K562 (cell line): ENCODE results near the gene SCPEP1. TPM values are rescaled to one million over a fixed set of nuclear protein-coding genes. Genes with fewer than 3 reads are reported as not detected.
"Not testable (repeated sequence)": the region's sequence is repeated elsewhere in the genome, so short reads cannot be mapped to it uniquely, and the experiment has no call there.

Source experiments
- ATAC-seq: fragments of 200-7000 bp; cut with Tn5 transposase; 3 replicates; pipeline ENCODE4 v1.9.1; 2020; ENCODE audit warnings: moderate library complexity
- BruUV-seq: library from RNA; stranded (reverse); fragments of 400-500 nt; replicated peaks from 2 replicates; lab custom pipeline; 2021; lab: Mats Ljungman, UMichigan
- CTCF ChIA-PET: fragments of 300-600 bp; formaldehyde crosslinking; extraction: SDS; loops from one replicate; lab custom pipeline; 2021; ENCODE audit warnings: low intra/inter-chr PET ratio; lab: Yijun Ruan, JAX
- POLR2A ChIA-PET: fragments of 300-600, 350-650 bp; sonication (Branson Sonifier 250); formaldehyde crosslinking; extraction: SDS; loops from one replicate; lab custom pipeline; 2021; ENCODE audit warnings: antibody characterized with exemption, inconsistent platforms; lab: Yijun Ruan, JAX
- DNase-seq, 4 experiments: peaks; one replicate each; pipeline versions ENCODE4 v3.0.0 to v3.0.0-alpha.2; 2011 to 2018; ENCODE audit warnings: low spot score in 3 of 4, mixed read lengths in 3 of 4; ENCODE audit errors: extremely low read depth in 1 of 4
- FAIRE-seq: peaks from 2 replicates; lab custom pipeline; 2011; peaks lifted over from hg19 to GRCh38; lab: Jason Lieb, UNC
- H2AFZ ChIP-seq: 2 replicates; pipeline ENCODE4 v1.6.0; 2011; ENCODE audit warnings: low read depth, low read length, control low read depth, inconsistent platforms
- H3K27ac ChIP-seq: fragments of 200-600 bp; 3 replicates; pipeline ENCODE4 v1.8.0; 2011; ENCODE audit warnings: low read depth, mild to moderate bottlenecking, control low read depth, inconsistent platforms, low read length, moderate library complexity, mixed read lengths; ENCODE audit errors: extremely low read depth
- H3K27me3 ChIP-seq, 2 experiments: fragments of 300-600 bp in 1 of 2; 2 replicates in 1 of 2; 3 replicates in 1 of 2; pipeline versions ENCODE4 v1.6.0 to v1.8.0; 2011; ENCODE audit warnings: inconsistent platforms in 2 of 2, low read length in 2 of 2, mild to moderate bottlenecking in 1 of 2, mixed read lengths in 1 of 2, moderate library complexity in 1 of 2; ENCODE audit not compliant: control insufficient read depth in 2 of 2, insufficient read depth in 2 of 2
- H3K36me3 ChIP-seq: fragments of 300-600 bp; 3 replicates; pipeline ENCODE4 v1.8.0; 2011; ENCODE audit warnings: mild to moderate bottlenecking, low read length, inconsistent platforms; ENCODE audit not compliant: control insufficient read depth, insufficient read depth
- H3K4me1 ChIP-seq, 2 experiments: fragments of 200-600 bp in 1 of 2; replicated peaks in 1 of 2; 2 replicates in 1 of 2; 3 replicates in 1 of 2; pipeline versions ENCODE4 v1.5.1 to v1.8.0; 2011; ENCODE audit warnings: inconsistent platforms in 2 of 2, low read length in 2 of 2, mild to moderate bottlenecking in 1 of 2, mixed read lengths in 1 of 2, moderate library complexity in 1 of 2; ENCODE audit not compliant: control insufficient read depth in 2 of 2, insufficient read depth in 2 of 2
- H3K4me2 ChIP-seq: 2 replicates; pipeline ENCODE4 v1.6.1; 2011; ENCODE audit warnings: low read length, control low read depth, inconsistent platforms, mixed read lengths; ENCODE audit not compliant: insufficient read depth
- H3K4me3 ChIP-seq: fragments of 200-600 bp; sonication (generic), shearing (Covaris generic); 2 replicates; pipeline ENCODE4 v1.5.1; 2016; ENCODE audit warnings: control low read depth, inconsistent platforms
- H3K79me2 ChIP-seq: fragments of 200-600 bp; 3 replicates; pipeline ENCODE4 v1.8.0; 2011; ENCODE audit warnings: low read length, inconsistent platforms; ENCODE audit not compliant: control insufficient read depth, insufficient read depth
- H3K9ac ChIP-seq, 2 experiments: 2 replicates each; pipeline versions ENCODE4 v1.6.0 to v1.6.1; 2011; ENCODE audit warnings: low read depth in 2 of 2, low read length in 2 of 2, control low read depth in 1 of 2, inconsistent platforms in 1 of 2, mild to moderate bottlenecking in 1 of 2, mixed read lengths in 1 of 2; ENCODE audit not compliant: insufficient read depth in 1 of 2
- H3K9me1 ChIP-seq: one replicate; pipeline ENCODE4 v1.6.0; 2011; ENCODE audit warnings: inconsistent platforms, mild to moderate bottlenecking, low read length, moderate library complexity; ENCODE audit not compliant: control insufficient read depth, insufficient read depth
- H3K9me3 ChIP-seq: replicated peaks from 2 replicates; pipeline ENCODE4 v1.5.1; 2011; ENCODE audit warnings: low read depth, low read length, inconsistent platforms; ENCODE audit not compliant: control insufficient read depth, insufficient read depth
- H4K20me1 ChIP-seq: replicated peaks from 2 replicates; pipeline ENCODE4 v1.6.1; 2011; ENCODE audit warnings: low read length, inconsistent platforms, mixed read lengths; ENCODE audit not compliant: control insufficient read depth, insufficient read depth
- ARID1B ChIP-seq: fragments of 450-650 bp; IDR thresholded peaks from 2 replicates; pipeline ENCODE4 v1.6.1; 2016; ENCODE audit warnings: antibody characterized with exemption, mild to moderate bottlenecking, inconsistent platforms
- CBFA2T3 ChIP-seq: fragments of 450-650 bp; IDR thresholded peaks from 2 replicates; pipeline ENCODE4 v1.6.1; 2017
- CXXC5 ChIP-seq: fragments of 250-450 bp; sonication (Bioruptor Pico); IDR thresholded peaks from 2 replicates; pipeline ENCODE4 v1.8.0; 2022; ENCODE audit warnings: inconsistent platforms, mild to moderate bottlenecking, moderate library complexity
- FIP1L1 ChIP-seq: fragments of 200-400 bp; formaldehyde crosslinking; IDR thresholded peaks from 2 replicates; pipeline ENCODE4 v1.6.1; 2018; ENCODE audit warnings: mild to moderate bottlenecking, low read depth, low read length; ENCODE audit not compliant: poor library complexity, severe bottlenecking
- NFIC ChIP-seq: fragments of 450-650 bp; IDR thresholded peaks from 2 replicates; pipeline ENCODE4 v1.6.1; 2017; ENCODE audit warnings: mild to moderate bottlenecking, inconsistent platforms
- POLR2AphosphoS5 ChIP-seq: IDR thresholded peaks from 2 replicates; pipeline ENCODE4 v1.6.1; 2011; ENCODE audit warnings: mild to moderate bottlenecking, low read depth, low read length, moderate library complexity; ENCODE audit not compliant: control insufficient read depth, insufficient read depth
- SMAD1 ChIP-seq: fragments of 150-350 bp; IDR thresholded peaks from 2 replicates; pipeline ENCODE4 v1.6.1; 2014; ENCODE audit warnings: low read length, low read depth; ENCODE audit not compliant: partially characterized antibody
- TAL1 ChIP-seq: fragments of 450-650 bp; IDR thresholded peaks from 2 replicates; pipeline ENCODE4 v1.6.1; 2016; ENCODE audit warnings: mild to moderate bottlenecking
- ZNF444 ChIP-seq: fragments of 250-450 bp; sonication (Bioruptor Pico); IDR thresholded peaks from 2 replicates; pipeline ENCODE4 v1.4.0; 2020; ENCODE audit warnings: mild to moderate bottlenecking, moderate library complexity
- WGBS: fragments of 100-300 bp; shearing (Covaris generic); methylation state at CpG from one replicate; pipeline ENCODE4 v1.1.6; 2016; ENCODE audit warnings: low coverage, mixed read lengths; ENCODE audit not compliant: insufficient coverage; ENCODE audit errors: missing lambda C conversion rate; 5-methylcytosine and 5-hydroxymethylcytosine counted together
- in situ Hi-C: fragments of 300-500 bp; cut with MboI; formaldehyde crosslinking; loops from 4 replicates; pipeline ENCODE4 v1.15.0; 2018; ENCODE audit warnings: inconsistent platforms, mixed read lengths
- intact Hi-C: fragments of 100-400 bp; cut with micrococcal nuclease; formaldehyde crosslinking; loops from 2 replicates; pipeline ENCODE4 v1.14.2; 2022
- polyA plus RNA-seq, 8 experiments: library from polyadenylated mRNA; depleted of rRNA in 4 of 8; stranded (reverse) in 5 of 8; unstranded in 3 of 8; fragments of >200 nt; fragmentation: Nextera tagmentation in 2 of 8; fragmentation: Illumina TruSeq in 1 of 8; extraction: Ambion mirVana in 2 of 8; extraction: Trizol in 1 of 8; gene quantifications; 2 replicates each; pipeline versions ENCODE4 v1.2.1 to v1.2.3, GENCODE V29; 2011 to 2014; ENCODE audit warnings: inconsistent platforms in 1 of 8, missing spikeins in 1 of 8
- total RNA-seq, 7 experiments: library from RNA; depleted of rRNA in 6 of 7; stranded (reverse); fragments of >200 nt in 6 of 7; fragmentation: Illumina TruSeq in 2 of 7; extraction: Trizol in 2 of 7; gene quantifications; 2 replicates each; pipeline versions ENCODE4 v1.2.1 to v1.2.3, GENCODE V29; 2011 to 2021; ENCODE audit warnings: low replicate concordance in 1 of 7

Gene SCPEP1
- total and polyA plus RNA-seq, 9 of the 15 experiments (the other 6 are each of a cell fraction or from before 2014, with no cell fraction given), result 5.1 to 14.8 (median 7.2) TPM

GRCh38 chr17:56980526-56980925 lies 2.6 kb downstream of the SCPEP1 start:
- 100% methylated on average over 8 of the region's 12 CpGs for WGBS

DNA sequence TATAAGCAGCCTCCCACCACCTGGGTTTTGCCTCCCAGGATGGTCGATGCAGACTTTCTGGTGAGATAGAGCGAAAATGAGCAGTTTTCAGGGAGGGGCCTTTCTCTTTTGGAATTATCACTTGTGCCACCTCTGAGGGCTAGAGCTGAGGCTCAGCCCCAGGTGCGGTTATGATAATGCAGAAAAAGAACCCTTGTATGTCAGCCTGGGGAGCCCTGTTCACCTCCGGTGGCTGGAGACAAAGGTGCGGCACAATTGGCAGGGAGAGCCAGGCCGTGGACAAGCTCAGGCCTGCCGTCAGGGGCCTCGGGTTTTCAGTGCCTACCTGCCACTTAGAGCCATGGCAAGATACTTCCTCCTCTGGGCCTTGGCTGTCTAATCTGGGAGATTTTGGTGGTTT lies 4.4 kb downstream of the SCPEP1 start:
- H3K27ac ChIP-seq, result no peak overlapping the region
- H3K4me3 ChIP-seq, result no peak overlapping the region
- ChIA-PET CTCF (no interaction called here), POLR2A (interaction anchor here (0.6 to 0.9 kb wide), 2 partner anchors 12 to 81 kb away, joined by 3 read pairs; no protein-coding TSS in a partner anchor)
- H3K4me1 ChIP-seq, result peaks cover 33 to 47% of the 10 kb centered on the region in 2 experiments
- peak overlapping the region; percentile 52 for H2AFZ ChIP-seq
- no peaks in the 10 kb centered on the region for H3K79me2 ChIP-seq
- WGBS, result 21% methylated on average over 8 of the region's 8 CpGs
- BruUV-seq, result no TSS peak
- in situ Hi-C loops, result no loop called here
- no peak for ATAC-seq
- H3K36me3 ChIP-seq, result no peaks in the 10 kb centered on the region
- no peaks in the 10 kb centered on the region for H3K9me3 ChIP-seq
- H3K27me3 ChIP-seq, result no peaks in the 10 kb centered on the region
- FAIRE-seq, result no peak
- no peaks in the 10 kb centered on the region for H4K20me1 ChIP-seq
- peak overlapping the region in 1 of 2 experiments; percentile 76; a peak in 1 of 4 replicates for H3K9ac ChIP-seq
- DNase-seq, result peak; percentile 7 to 66 (median 34)
- H3K4me2 ChIP-seq, result 0 out of 2 replicates have a peak overlapping the region, but pooled peaks have one; percentile 17
- intact Hi-C loops, result no loop called here
- no peaks in the 10 kb centered on the region for H3K9me1 ChIP-seq
- TF ChIP-seq POLR2AphosphoS5, result peak; percentile 81
- TF ChIP-seq FIP1L1, result no peak
- peak; percentile 10; the same call in 1 of the 2 replicates for TF ChIP-seq CXXC5
- peak; percentile 50; the same call in 1 of the 2 replicates for TF ChIP-seq TAL1
- TF ChIP-seq CBFA2T3, result peak; percentile 86
- TF ChIP-seq ARID1B, result 0 out of 2 replicates have a peak, but pooled peaks have one; percentile 47
- no peak for TF ChIP-seq ZNF444
- TF ChIP-seq NFIC, result peak; percentile 44; the same call in 1 of the 2 replicates
- no peak for TF ChIP-seq SMAD1

More at GRCh38 chr17:56980526-56980925, 2.6 kb downstream of the SCPEP1 start:
- H3K9ac ChIP-seq, ATAC-seq, DNase-seq, H2AFZ ChIP-seq, H3K27ac ChIP-seq, FAIRE-seq, H3K9me3 ChIP-seq, H3K27me3 ChIP-seq, in situ Hi-C loops, H3K36me3 ChIP-seq, intact Hi-C loops, BruUV-seq, H3K9me1 ChIP-seq, H3K4me2 ChIP-seq, CTCF ChIA-PET, H3K4me3 ChIP-seq, H4K20me1 ChIP-seq, H3K79me2 ChIP-seq: not testable (repeated sequence)
- POLR2A ChIA-PET, result interaction anchor here (1.1 kb wide), 1 partner anchor 28 kb away, joined by 3 read pairs; no protein-coding TSS in a partner anchor
- H3K4me1 ChIP-seq, result peaks cover 27 to 41% of the 10 kb centered on the region in 2 experiments; a peak in 4 of 5 replicates
